ENCODE data around the gene HOXB5.

Gene HOXB5

DNA sequence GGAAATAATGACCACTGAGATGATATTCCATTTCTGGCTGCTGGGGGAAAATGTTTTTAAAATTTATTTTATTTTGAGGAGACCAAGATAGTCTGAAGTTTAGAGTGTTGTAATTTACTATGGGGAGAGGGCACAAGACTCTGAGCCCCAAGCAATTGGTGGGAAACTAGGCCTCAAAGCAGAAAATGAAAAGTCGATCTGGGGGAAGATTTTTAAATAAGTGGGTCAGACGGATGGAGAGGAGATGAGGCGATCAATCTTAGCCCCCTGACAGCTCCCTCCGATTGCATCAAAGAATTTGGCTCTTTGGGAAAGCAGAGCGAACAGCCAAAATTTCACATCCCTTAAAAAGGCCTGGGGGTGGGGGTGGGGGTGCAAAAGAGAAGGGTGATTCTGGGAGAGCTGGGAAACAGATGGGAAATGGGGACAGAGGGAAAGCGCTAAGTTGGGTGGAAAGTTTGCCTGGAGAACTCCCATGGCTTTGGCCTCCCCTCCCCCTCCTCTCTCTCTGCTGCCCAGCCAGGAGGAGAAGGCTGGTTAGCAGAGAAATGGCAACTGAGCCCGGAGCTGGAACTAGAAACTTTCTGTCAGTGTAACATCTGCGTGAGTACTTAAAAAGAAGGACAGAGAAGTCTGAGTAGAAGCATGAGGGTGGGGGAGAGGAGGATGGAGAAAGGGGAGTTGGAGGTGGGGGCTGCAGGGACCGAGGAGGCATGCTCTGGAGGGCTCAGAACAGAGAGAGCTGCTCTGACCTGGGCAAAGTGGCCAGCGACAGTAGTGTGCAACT lies 47.2 kb downstream of the HOXB5 start:
- DNase-seq = no peak

DNA sequence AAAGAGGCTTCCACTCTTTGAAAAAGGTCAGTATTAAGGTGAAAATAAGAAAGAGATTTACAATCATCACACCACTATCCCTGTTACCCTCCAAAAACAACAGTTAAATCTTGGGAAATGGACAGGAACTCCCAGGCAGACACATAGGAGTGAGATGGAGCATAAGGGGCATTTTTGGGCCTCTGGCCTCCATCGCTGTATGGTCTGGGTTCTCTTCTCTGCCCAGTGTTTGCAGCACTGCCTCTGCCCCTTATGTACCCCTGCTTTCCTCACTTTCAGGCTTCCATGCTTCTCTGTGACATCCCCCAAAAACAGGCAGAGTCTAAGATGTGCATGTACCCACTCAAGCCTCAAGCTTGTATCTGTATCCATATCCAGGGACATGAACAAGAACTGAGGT lies 48.0 kb downstream of the HOXB5 start:
- DNase-seq = no peak

DNA sequence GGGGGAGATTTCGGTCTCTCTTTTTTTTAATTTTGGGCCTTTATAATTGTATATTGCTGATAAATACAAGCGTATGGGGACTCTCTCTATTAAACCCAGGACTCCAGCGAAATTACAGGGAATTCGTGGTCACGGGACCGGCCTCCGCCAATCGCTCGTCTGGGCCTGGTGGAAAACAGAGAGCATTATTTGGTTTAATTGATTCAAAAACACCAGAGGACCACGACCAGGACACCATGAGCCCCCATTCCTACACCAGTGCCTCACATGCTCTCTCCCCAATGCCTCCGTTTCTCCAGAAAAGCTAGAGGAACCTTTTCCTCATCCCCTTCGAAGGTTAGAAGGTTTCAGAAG lies 48.6 kb downstream of the HOXB5 start, which contains the start of gene HOXB2:
TSS of gene HOXB2 (minus strand) at position 88 of the 354 bp plus-strand sequence. CDS start 198 bp downstream, outside the sequence.
- no peak for DNase-seq

DNA sequence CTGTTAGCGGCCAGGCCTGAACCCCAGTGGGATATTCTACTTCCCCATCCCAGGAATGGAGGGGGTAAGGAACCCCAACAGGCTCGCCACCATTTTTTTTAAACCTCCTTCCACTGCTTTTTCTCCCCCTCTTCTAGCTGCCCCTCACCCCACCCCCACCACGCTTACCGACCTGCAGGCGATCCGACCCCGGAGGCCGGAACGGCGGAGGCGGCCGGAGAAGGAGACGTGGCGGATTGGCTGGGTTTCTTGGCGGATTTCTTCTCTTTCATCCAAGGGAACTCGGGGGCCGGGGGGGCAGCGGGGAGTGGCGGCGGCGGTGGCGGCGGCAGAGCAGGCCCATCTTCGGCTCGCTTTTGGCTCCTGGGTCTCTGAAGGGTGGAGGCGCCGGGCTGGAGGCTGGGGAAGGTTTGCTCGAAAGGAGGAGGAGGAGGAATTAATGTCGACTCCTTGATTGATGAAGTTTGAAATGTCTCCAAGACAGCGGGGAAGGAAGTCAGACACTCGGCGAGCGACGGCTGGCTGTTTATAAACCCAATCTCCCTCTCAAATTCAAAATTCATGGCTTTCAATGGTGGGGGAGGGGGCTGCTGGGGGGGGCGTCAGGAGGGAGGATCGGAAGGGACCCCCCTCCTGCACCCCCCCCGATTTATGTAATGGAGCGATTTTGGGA lies 49.1 kb downstream of the HOXB5 start:
- DNase-seq = no peak

DNA sequence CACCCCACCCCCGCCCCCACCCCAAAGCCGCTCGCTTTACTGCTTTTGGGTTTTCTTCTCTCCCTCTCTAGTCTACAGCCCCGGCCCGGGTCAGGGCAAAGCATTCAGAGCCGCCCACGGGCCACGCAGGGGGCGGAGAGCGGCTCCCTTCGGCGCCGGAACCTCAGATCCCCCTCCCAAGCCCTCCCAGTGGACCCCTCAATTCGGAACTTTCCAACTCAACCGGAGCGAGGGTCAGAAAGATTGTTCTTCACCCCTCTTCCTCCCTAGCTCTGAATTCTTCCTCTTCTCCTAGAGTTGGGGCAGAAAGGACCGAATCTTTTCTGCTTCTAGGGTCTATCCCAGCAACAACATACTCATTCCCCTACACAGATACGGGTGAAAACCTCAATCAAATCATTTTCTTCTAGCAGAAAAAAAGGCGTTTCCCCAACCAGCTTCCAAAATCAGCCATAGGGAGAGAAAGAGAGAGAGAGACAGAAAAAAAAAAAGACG lies 49.7 kb downstream of the HOXB5 start:
- no peak for DNase-seq

DNA sequence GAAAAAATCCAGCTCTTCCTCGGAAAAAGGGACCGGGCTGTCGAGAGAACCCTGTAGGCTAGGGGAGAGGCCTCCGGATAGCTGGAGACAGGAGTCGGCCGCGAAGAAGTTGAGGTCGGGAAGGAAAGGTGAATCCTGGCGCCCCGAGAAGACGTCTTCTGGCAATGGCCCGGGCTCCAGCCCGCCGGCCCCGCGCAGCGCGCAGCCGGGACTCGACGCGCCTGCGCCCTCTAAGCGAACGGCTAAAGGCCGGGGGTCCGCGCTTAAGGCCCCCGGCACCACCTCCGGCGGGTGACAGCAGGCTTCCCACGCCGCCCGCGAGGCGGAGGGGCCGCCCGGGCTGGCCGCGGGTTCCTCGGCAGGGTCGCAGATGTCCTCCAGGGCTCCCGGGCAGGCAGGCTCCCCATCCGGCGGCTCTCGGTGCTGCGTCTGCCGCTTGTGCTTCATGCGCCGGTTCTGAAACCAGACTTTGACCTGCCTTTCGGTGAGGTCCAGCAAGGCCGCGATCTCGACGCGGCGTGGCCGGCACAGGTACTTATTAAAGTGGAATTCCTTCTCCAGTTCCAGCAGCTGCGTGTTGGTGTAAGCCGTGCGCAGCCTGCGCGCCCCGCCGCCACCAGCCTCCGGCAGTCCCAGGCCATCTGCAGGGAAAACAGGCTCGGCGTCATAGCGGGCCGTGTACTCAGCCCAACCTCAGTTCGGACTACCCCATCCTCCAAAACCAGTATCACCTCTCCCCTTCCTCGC lies 50.3 kb downstream of the HOXB5 start:
- no peak for DNase-seq

DNA sequence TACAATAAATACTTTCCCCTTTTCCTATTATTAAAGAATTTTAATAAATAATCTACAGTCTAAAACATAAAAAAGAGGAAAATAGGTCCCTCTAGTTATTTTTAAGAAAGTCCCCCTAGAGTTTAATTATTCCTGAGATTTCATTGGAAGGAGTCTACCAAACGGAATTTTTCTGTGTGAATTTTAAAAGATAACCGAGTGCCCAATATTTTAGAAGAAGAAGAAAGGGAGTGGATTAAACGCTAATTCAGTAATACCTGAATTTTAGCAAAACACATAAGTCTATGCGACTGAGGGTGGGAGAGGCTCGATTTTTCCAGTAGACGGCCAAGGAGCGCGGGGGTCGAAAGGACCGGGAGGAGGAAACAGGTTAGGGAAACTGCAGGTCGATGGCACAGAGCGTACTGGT lies 50.9 kb downstream of the HOXB5 start:
- DNase-seq = no peak

DNA sequence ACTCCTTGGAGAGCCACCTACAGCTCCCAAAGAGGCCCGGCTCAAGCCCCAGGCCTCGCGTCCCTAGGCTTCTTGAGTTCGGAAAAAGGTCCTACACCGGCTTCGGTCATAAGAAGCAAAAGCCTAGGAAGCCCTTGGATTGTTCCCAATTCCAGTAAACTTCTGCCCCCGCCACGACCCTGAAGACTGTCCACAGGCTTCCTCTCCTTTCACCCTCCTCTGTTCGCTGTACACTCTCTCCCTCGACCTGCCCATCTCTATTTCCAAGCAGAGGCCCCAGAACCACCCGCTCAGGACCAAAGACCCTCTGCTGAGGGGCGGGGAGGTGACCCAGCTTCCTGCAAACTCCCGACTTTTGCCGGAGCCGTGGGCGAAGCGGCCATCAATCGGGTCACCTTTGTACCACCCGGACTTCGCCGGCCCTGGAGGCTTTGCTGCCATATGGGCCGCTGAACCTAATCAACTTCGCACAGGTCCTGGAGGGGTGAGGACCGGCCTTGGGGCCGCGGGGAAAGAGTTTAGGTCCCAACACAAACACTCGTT lies 51.4 kb downstream of the HOXB5 start:
- DNase-seq = no peak

DNA sequence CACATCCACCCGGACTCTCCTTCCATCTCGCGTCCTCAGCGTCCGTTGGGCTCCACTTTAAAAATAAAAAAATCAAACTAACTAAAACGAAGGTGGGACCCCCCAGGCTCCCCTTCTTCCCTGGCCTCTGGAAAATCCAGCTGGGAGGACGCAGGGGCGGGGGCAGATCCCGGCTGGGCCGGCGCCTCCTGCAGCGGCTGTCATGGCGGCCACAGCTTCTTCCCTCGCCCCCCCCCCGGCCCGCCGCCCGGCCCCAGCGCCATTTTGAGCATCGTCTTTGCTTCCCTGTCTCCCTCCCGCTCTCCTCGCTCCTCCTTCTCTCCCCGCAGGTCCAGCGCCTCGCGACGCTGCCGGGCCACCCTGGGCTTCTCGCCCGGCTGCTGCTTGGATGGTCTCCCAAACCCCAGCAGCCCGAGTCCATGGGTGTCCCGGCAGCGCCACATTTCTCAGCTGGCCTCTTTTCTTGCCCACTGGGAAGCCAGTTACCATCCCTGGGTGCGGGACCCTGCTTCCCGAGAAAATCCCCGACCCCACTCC lies 51.9 kb downstream of the HOXB5 start:
- DNase-seq = no peak

Measured in MV-4-11 (cell line).